Testis (tissue), 3 donors: ENCODE results near the gene CCDC181. TPM values are rescaled to one million over a fixed set of nuclear protein-coding genes. Genes with fewer than 3 reads are reported as not detected.

ENCODE experiments used
- DNase-seq: peaks from one replicate; pipeline ENCODE4 v3.0.0-alpha.2; 2019
- H3K27ac ChIP-seq, 2 donors: fragments of 200-600 bp; sonication (generic); one replicate each; pipeline ENCODE4 v1.5.1; 2019
- H3K27me3 ChIP-seq: fragments of 200-600 bp; sonication (generic); one replicate; pipeline ENCODE4 v1.5.1; 2019
- H3K36me3 ChIP-seq: fragments of 200-600 bp; sonication (generic); one replicate; pipeline ENCODE4 v1.5.1; 2017; ENCODE audit warnings: low read depth; ENCODE audit errors: missing control alignments
- H3K4me1 ChIP-seq: fragments of 200-600 bp; sonication (generic); one replicate; pipeline ENCODE4 v1.5.1; 2019
- H3K4me3 ChIP-seq, 2 donors: fragments of 200-600 bp; sonication (generic); one replicate each; pipeline ENCODE4 v1.5.1; 2017 to 2019
- H3K9me3 ChIP-seq: fragments of 200-600 bp; sonication (generic); one replicate; pipeline ENCODE4 v1.5.1; 2017
- CTCF ChIP-seq, 3 experiments: fragments of 450-650 bp in 2 of 3; fragments of 200-600 bp in 1 of 3; sonication (generic) in 1 of 3; IDR thresholded peaks; one replicate each; pipeline ENCODE4 v1.5.1; 2016 to 2019; ENCODE audit warnings: antibody characterized with exemption in 3 of 3, mild to moderate bottlenecking in 2 of 3, moderate library complexity in 1 of 3
- POLR2A ChIP-seq: fragments of 450-650 bp; IDR thresholded peaks from one replicate; pipeline ENCODE4 v1.6.1; 2017; ENCODE audit warnings: antibody characterized with exemption, mild to moderate bottlenecking, moderate library complexity
- WGBS, 2 donors: methylation state at CpG; one replicate each; pipeline ENCODE4 v1.1.5; 2018; 5-methylcytosine and 5-hydroxymethylcytosine counted together
- intact Hi-C: fragments of 100-400 bp; cut with DNase I; formaldehyde crosslinking; loops from one replicate; pipeline ENCODE4 v1.15.1; 2023; ENCODE audit warnings: low total_unique reads
- polyA plus RNA-seq: library from polyadenylated mRNA; stranded (reverse); fragments of 350-450 nt; fragmentation: Illumina TruSeq; extraction: RNeasy Lipid Tissue Mini Kit (QIAGEN cat#74804); gene quantifications from one replicate; pipeline ENCODE4 v1.2.3, GENCODE V29; 2014; ENCODE audit warnings: low read depth, low replicate concordance; ENCODE audit not compliant: insufficient read depth
- total RNA-seq, 2 donors: library from RNA; depleted of rRNA; stranded (reverse); fragments of >200 nt; gene quantifications; one replicate each; pipeline ENCODE4 v1.2.3, GENCODE V29; 2016

CCDC181 gene
- total and polyA plus RNA-seq, 3 donors from 2014 or later: 14.2 to 27.1 (median 17.5) TPM

- Histone ChIP-seq H3K27me3 (no peaks in the 10 kb centered on the region), H3K4me1 (no peaks in the 10 kb centered on the region), H3K36me3 (no peaks in the 10 kb centered on the region), H3K9me3 (no peaks in the 10 kb centered on the region), H3K4me3 (no peak overlapping the region), H3K27ac (no peak overlapping the region)
- no peak for TF ChIP-seq POLR2A
- intact Hi-C loops: no loop called here
- DNase-seq: no peak
- WGBS, 2 donors: 87 to 98% methylated on average over 3 of the region's 3 CpGs
Measured at GRCh38 chr1:169395955-169396354, 31.3 kb downstream of the CCDC181 start.

GRCh38 chr1:169392406-169392805 lies 34.9 kb downstream of the CCDC181 start:
- Histone ChIP-seq H3K4me1 (no peaks in the 10 kb centered on the region), H3K9me3 (no peaks in the 10 kb centered on the region), H3K27me3 (no peaks in the 10 kb centered on the region), H3K4me3 (no peak overlapping the region), H3K36me3 (no peaks in the 10 kb centered on the region), H3K27ac (no peak overlapping the region)
- intact Hi-C loops: no loop called here
- 85 to 91% methylated on average over 1 of the region's 1 CpG for WGBS, 2 donors
- TF ChIP-seq POLR2A (no peak), CTCF (IDR thresholded peaks at IDR 0.05) (no peak)
- DNase-seq: no peak

GRCh38 chr1:169390303-169390702 lies 37.0 kb downstream of the CCDC181 start:
- H3K4me1 ChIP-seq: no peaks in the 10 kb centered on the region
- TF ChIP-seq CTCF (IDR thresholded peaks at IDR 0.05) (no peak), POLR2A (no peak)
- H3K4me3 ChIP-seq: no peak overlapping the region
- intact Hi-C loops: no loop called here
- no peak for DNase-seq
- no peaks in the 10 kb centered on the region for H3K36me3 ChIP-seq
- H3K9me3 ChIP-seq: no peaks in the 10 kb centered on the region
- no peaks in the 10 kb centered on the region for H3K27me3 ChIP-seq
- no peak overlapping the region for H3K27ac ChIP-seq

- Histone ChIP-seq H3K9me3 (no peaks in the 10 kb centered on the region), H3K4me1 (no peaks in the 10 kb centered on the region), H3K27ac (no peak overlapping the region), H3K27me3 (no peaks in the 10 kb centered on the region), H3K36me3 (no peaks in the 10 kb centered on the region), H3K4me3 (no peak overlapping the region)
- intact Hi-C loops: no loop called here
- TF ChIP-seq CTCF (IDR thresholded peaks at IDR 0.05) (no peak), POLR2A (no peak)
- no peak for DNase-seq
Measured at GRCh38 chr1:169387399-169387798, 39.9 kb downstream of the CCDC181 start.

- Histone ChIP-seq H3K4me1 (no peaks in the 10 kb centered on the region), H3K27ac (no peak overlapping the region), H3K9me3 (no peaks in the 10 kb centered on the region), H3K27me3 (no peaks in the 10 kb centered on the region), H3K36me3 (no peaks in the 10 kb centered on the region), H3K4me3 (no peak overlapping the region)
- intact Hi-C loops: no loop called here
- DNase-seq: no peak
- TF ChIP-seq CTCF (IDR thresholded peaks at IDR 0.05) (no peak), POLR2A (no peak)
- 72 to 79% methylated on average over 4 of the region's 4 CpGs for WGBS, 2 donors
Measured at GRCh38 chr1:169383449-169383848, 43.8 kb downstream of the CCDC181 start.
